Measurements from ENCODE around the gene B3GALT6.

GRCh38 chr1:1280782-1281481 is 48.9 kb downstream of the B3GALT6 start:
- TF ChIP-seq CTCF (IDR thresholded peaks at IDR 0.05) (no peak), POLR2A (IDR thresholded peaks at IDR 0.05) (no peak)

All from body of pancreas (tissue), 4 donors.